ENCODE results near the gene ABHD4. TPM values are rescaled to one million over a fixed set of nuclear protein-coding genes. Genes with fewer than 3 reads are reported as not detected.

ABHD4 gene
- total and polyA plus RNA-seq, 10 of the 15 experiments (the other 5 are each of a cell fraction or from before 2014, with no cell fraction given) = 5.4 to 28.7 (median 10.8) TPM

DNA sequence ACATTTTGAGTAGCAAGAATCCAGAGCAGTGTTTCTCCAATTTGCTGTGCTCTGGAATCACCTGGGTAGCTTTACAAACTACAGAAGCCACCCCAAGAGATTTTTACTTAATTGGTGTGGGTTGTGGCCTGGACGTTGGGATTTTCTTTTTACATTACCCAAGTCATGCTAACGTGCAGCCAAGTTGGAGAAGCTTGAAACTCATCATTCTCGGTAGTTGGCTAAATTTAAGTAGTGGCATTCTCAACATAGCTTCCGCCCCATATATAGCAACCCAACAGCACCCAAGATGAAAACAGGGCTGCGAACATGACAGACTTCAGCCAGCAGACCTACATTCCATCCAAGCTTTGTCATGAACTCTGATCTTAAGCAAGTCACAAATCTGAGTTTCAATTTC, 34.1 kb upstream of the ABHD4 start (continued):
- TF ChIP-seq, protein P1, sequence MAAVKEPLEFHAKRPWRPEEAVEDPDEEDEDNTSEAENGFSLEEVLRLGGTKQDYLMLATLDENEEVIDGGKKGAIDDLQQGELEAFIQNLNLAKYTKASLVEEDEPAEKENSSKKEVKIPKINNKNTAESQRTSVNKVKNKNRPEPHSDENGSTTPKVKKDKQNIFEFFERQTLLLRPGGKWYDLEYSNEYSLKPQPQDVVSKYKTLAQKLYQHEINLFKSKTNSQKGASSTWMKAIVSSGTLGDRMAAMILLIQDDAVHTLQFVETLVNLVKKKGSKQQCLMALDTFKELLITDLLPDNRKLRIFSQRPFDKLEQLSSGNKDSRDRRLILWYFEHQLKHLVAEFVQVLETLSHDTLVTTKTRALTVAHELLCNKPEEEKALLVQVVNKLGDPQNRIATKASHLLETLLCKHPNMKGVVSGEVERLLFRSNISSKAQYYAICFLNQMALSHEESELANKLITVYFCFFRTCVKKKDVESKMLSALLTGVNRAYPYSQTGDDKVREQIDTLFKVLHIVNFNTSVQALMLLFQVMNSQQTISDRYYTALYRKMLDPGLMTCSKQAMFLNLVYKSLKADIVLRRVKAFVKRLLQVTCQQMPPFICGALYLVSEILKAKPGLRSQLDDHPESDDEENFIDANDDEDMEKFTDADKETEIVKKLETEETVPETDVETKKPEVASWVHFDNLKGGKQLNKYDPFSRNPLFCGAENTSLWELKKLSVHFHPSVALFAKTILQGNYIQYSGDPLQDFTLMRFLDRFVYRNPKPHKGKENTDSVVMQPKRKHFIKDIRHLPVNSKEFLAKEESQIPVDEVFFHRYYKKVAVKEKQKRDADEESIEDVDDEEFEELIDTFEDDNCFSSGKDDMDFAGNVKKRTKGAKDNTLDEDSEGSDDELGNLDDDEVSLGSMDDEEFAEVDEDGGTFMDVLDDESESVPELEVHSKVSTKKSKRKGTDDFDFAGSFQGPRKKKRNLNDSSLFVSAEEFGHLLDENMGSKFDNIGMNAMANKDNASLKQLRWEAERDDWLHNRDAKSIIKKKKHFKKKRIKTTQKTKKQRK (IDR thresholded peaks at IDR 0.05; ENCODE audit: low read depth, low read length) = no peak
- TF ChIP-seq CHD1 (IDR thresholded peaks at IDR 0.05; ENCODE audit: low read depth, low read length) (no peak), POLR2AphosphoS2 (IDR thresholded peaks at IDR 0.05; ENCODE audit: low read depth, low read length) (peak; percentile 80; the same call in 1 of the 2 replicates), SIN3A (IDR thresholded peaks at IDR 0.05; ENCODE audit: low read depth, low read length) (no peak), ZSCAN29 (IDR thresholded peaks at IDR 0.05) (no peak), MEF2B (IDR thresholded peaks at IDR 0.05; ENCODE audit: partially characterized antibody, poor library complexity, severe bottlenecking) (peak; percentile 77), NFXL1 (IDR thresholded peaks at IDR 0.05; ENCODE audit: borderline replicate concordance) (no peak), ZNF384 (IDR thresholded peaks at IDR 0.05; ENCODE audit: borderline replicate concordance, low read depth, low read length) (no peak), SMC3 (IDR thresholded peaks at IDR 0.05; ENCODE audit: borderline replicate concordance, low read length) (no peak; the same call in 1 of the 2 replicates), SREBF1 (IDR thresholded peaks at IDR 0.05; ENCODE audit: low read length) (no peak), PAX5 (IDR thresholded peaks at IDR 0.05; ENCODE audit: borderline replicate concordance, low read depth, low read length) (peak; percentile 35; the same call in 1 of the 2 replicates)
- TF ChIP-seq, protein P2, sequence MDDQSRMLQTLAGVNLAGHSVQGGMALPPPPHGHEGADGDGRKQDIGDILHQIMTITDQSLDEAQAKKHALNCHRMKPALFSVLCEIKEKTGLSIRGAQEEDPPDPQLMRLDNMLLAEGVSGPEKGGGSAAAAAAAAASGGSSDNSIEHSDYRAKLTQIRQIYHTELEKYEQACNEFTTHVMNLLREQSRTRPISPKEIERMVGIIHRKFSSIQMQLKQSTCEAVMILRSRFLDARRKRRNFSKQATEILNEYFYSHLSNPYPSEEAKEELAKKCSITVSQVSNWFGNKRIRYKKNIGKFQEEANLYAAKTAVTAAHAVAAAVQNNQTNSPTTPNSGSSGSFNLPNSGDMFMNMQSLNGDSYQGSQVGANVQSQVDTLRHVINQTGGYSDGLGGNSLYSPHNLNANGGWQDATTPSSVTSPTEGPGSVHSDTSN (IDR thresholded peaks at IDR 0.05; ENCODE audit: insufficient replicate concordance, low read depth, low read length) = no peak
- TF ChIP-seq, protein P3, sequence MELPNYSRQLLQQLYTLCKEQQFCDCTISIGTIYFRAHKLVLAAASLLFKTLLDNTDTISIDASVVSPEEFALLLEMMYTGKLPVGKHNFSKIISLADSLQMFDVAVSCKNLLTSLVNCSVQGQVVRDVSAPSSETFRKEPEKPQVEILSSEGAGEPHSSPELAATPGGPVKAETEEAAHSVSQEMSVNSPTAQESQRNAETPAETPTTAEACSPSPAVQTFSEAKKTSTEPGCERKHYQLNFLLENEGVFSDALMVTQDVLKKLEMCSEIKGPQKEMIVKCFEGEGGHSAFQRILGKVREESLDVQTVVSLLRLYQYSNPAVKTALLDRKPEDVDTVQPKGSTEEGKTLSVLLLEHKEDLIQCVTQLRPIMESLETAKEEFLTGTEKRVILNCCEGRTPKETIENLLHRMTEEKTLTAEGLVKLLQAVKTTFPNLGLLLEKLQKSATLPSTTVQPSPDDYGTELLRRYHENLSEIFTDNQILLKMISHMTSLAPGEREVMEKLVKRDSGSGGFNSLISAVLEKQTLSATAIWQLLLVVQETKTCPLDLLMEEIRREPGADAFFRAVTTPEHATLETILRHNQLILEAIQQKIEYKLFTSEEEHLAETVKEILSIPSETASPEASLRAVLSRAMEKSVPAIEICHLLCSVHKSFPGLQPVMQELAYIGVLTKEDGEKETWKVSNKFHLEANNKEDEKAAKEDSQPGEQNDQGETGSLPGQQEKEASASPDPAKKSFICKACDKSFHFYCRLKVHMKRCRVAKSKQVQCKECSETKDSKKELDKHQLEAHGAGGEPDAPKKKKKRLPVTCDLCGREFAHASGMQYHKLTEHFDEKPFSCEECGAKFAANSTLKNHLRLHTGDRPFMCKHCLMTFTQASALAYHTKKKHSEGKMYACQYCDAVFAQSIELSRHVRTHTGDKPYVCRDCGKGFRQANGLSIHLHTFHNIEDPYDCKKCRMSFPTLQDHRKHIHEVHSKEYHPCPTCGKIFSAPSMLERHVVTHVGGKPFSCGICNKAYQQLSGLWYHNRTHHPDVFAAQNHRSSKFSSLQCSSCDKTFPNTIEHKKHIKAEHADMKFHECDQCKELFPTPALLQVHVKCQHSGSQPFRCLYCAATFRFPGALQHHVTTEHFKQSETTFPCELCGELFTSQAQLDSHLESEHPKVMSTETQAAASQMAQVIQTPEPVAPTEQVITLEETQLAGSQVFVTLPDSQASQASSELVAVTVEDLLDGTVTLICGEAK (IDR thresholded peaks at IDR 0.05; ENCODE audit: borderline replicate concordance) = no peak
- TF ChIP-seq, protein P4, sequence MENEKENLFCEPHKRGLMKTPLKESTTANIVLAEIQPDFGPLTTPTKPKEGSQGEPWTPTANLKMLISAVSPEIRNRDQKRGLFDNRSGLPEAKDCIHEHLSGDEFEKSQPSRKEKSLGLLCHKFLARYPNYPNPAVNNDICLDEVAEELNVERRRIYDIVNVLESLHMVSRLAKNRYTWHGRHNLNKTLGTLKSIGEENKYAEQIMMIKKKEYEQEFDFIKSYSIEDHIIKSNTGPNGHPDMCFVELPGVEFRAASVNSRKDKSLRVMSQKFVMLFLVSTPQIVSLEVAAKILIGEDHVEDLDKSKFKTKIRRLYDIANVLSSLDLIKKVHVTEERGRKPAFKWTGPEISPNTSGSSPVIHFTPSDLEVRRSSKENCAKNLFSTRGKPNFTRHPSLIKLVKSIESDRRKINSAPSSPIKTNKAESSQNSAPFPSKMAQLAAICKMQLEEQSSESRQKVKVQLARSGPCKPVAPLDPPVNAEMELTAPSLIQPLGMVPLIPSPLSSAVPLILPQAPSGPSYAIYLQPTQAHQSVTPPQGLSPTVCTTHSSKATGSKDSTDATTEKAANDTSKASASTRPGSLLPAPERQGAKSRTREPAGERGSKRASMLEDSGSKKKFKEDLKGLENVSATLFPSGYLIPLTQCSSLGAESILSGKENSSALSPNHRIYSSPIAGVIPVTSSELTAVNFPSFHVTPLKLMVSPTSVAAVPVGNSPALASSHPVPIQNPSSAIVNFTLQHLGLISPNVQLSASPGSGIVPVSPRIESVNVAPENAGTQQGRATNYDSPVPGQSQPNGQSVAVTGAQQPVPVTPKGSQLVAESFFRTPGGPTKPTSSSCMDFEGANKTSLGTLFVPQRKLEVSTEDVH (IDR thresholded peaks at IDR 0.05; ENCODE audit: low read depth, partially characterized antibody) = no peak
- TF ChIP-seq, protein P5, sequence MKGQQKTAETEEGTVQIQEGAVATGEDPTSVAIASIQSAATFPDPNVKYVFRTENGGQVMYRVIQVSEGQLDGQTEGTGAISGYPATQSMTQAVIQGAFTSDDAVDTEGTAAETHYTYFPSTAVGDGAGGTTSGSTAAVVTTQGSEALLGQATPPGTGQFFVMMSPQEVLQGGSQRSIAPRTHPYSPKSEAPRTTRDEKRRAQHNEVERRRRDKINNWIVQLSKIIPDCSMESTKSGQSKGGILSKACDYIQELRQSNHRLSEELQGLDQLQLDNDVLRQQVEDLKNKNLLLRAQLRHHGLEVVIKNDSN (IDR thresholded peaks at IDR 0.05; ENCODE audit: borderline replicate concordance, extremely low read length, insufficient read depth, low read depth, low read length) = no peak
